ENCODE data around the gene MTUS2. TPM values are rescaled to one million over a fixed set of nuclear protein-coding genes. Genes with fewer than 3 reads are reported as not detected.

Gene MTUS2
- total and polyA plus RNA-seq, 2 experiments from 2014 or later: 0.27 to 0.38 TPM

- Mint-ChIP-seq H3K27me3 (ENCODE audit: insufficient read depth, low read depth, poor library complexity) (peaks cover 9% of the 10 kb centered on the region), H3K4me1 (peaks cover 14% of the 10 kb centered on the region), H3K9me3 (no peaks in the 10 kb centered on the region), H3K36me3 (ENCODE audit: low read depth) (no peaks in the 10 kb centered on the region), H3K27ac (no peak overlapping the region), H3K4me3 (no peak overlapping the region)
- no peak for ATAC-seq
- TF ChIP-seq POLR2AphosphoS5 (IDR thresholded peaks at IDR 0.05; ENCODE audit: low read depth): no peak
- TF ChIP-seq JUNB (IDR thresholded peaks at IDR 0.05; ENCODE audit: unreplicated experiment): no peak
- no peak for TF ChIP-seq ETS1 (IDR thresholded peaks at IDR 0.05)
- TF ChIP-seq CREB1 (CRISPR knock-in tag; IDR thresholded peaks at IDR 0.05; ENCODE audit: low read depth): no peak
- TF ChIP-seq EZH2 (IDR thresholded peaks at IDR 0.05; ENCODE audit: low read depth, unreplicated experiment): no peak
- no peak for TF ChIP-seq CTCF (conservative IDR thresholded peaks at IDR 0.05; ENCODE audit: low read depth in 2 of 2)
- TF ChIP-seq ZNF114 (CRISPR knock-in tag; IDR thresholded peaks at IDR 0.05): no peak
- TF ChIP-seq NANOG (IDR thresholded peaks at IDR 0.05; ENCODE audit: borderline replicate concordance): no peak
- TF ChIP-seq STAT1 (IDR thresholded peaks at IDR 0.05; ENCODE audit: unreplicated experiment): no peak
- TF ChIP-seq ZNF331 (CRISPR knock-in tag; IDR thresholded peaks at IDR 0.05; ENCODE audit: low read depth): no peak
- TF ChIP-seq EZH2phosphoT487 (IDR thresholded peaks at IDR 0.05; ENCODE audit: unreplicated experiment): no peak
- TF ChIP-seq ZNF462 (CRISPR knock-in tag; IDR thresholded peaks at IDR 0.05): no peak
- no peak for TF ChIP-seq REST (IDR thresholded peaks at IDR 0.05; ENCODE audit: unreplicated experiment)
- no peak overlapping the region for H3K4me2 ChIP-seq
- H3K27ac ChIP-seq (ENCODE audit: low read depth): no peak overlapping the region
- no peak overlapping the region for H2AFZ ChIP-seq
- no peaks in the 10 kb centered on the region for H3F3A ChIP-seq (replicated peaks; ENCODE audit: low read depth)
- H4K20me1 ChIP-seq (replicated peaks; ENCODE audit: insufficient read depth): no peaks in the 10 kb centered on the region
- H3K4me1 ChIP-seq (ENCODE audit: insufficient read depth): no peaks in the 10 kb centered on the region
- H3K79me2 ChIP-seq (replicated peaks; ENCODE audit: insufficient read depth): no peaks in the 10 kb centered on the region
- no peak overlapping the region for H3K4me3 ChIP-seq
- H3K36me3 ChIP-seq (ENCODE audit: insufficient read depth): no peaks in the 10 kb centered on the region
- no peaks in the 10 kb centered on the region for H3K9me2 ChIP-seq (ENCODE audit: insufficient read depth)
- H3K27me3 ChIP-seq (ENCODE audit: insufficient read depth): no peaks in the 10 kb centered on the region
- DNase-seq (ENCODE audit: low spot score): no peak
These were observed 305.8 kb downstream of the MTUS2 start for GRCh38 chr13:29125934-29126424.
